SU-DHL-6 (cell line): ENCODE results near the gene MYLK4.

Experiments used
- EZH2phosphoT487 ChIP-seq: fragments of 200-600 bp; sonication (generic), shearing (Covaris generic); conservative IDR thresholded peaks from 2 replicates; pipeline ENCODE4 v1.6.1; 2018; ENCODE audit warnings: mild to moderate bottlenecking, antibody characterized with exemption, low read length, moderate library complexity, mixed read lengths
- TF ChIP-seq, protein P1 (sequence below): fragments of 200-600 bp; sonication (generic); IDR thresholded peaks from one replicate; pipeline ENCODE4 v1.5.1; 2017; ENCODE audit warnings: antibody characterized with exemption, mild to moderate bottlenecking, low read length, moderate library complexity; ENCODE audit not compliant: insufficient read depth, poor library complexity, severe bottlenecking

GRCh38 chr6:2758980-2759379 lies 8.3 kb upstream of the MYLK4 start:
- TF ChIP-seq, protein P1, sequence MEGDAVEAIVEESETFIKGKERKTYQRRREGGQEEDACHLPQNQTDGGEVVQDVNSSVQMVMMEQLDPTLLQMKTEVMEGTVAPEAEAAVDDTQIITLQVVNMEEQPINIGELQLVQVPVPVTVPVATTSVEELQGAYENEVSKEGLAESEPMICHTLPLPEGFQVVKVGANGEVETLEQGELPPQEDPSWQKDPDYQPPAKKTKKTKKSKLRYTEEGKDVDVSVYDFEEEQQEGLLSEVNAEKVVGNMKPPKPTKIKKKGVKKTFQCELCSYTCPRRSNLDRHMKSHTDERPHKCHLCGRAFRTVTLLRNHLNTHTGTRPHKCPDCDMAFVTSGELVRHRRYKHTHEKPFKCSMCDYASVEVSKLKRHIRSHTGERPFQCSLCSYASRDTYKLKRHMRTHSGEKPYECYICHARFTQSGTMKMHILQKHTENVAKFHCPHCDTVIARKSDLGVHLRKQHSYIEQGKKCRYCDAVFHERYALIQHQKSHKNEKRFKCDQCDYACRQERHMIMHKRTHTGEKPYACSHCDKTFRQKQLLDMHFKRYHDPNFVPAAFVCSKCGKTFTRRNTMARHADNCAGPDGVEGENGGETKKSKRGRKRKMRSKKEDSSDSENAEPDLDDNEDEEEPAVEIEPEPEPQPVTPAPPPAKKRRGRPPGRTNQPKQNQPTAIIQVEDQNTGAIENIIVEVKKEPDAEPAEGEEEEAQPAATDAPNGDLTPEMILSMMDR, result no peak
- TF ChIP-seq EZH2phosphoT487, result no peak
